Activated naive CD4-positive, alpha-beta T cell treated with anti-CD3 and anti-CD28 coated beads, Interleukin-2, amount 10 ng/mL, durations not matched to agents 7 days and 5 days (primary cell): ENCODE measurements around the gene LHFPL2.
"Not testable (repeated sequence)": the region's sequence is repeated elsewhere in the genome, so short reads cannot be mapped to it uniquely, and the experiment has no call there.

Experiments used
- CTCF ChIA-PET: fragments of 350-600 bp; sonication (Branson Sonifier 250); formaldehyde crosslinking; loops from one replicate; lab custom pipeline; 2021; ENCODE audit warnings: antibody characterized with exemption; lab: Charles Lee
- DNase-seq: peaks from one replicate; pipeline ENCODE4 v3.0.0-alpha.2; 2020
- H3K27ac Mint-ChIP-seq: one replicate; pipeline ENCODE4 v1.8.0; 2021; ENCODE audit warnings: mild to moderate bottlenecking, moderate library complexity, mixed read lengths
- H3K27me3 Mint-ChIP-seq: one replicate; pipeline ENCODE4 v1.8.0; 2021; ENCODE audit warnings: mild to moderate bottlenecking, mixed read lengths
- H3K36me3 Mint-ChIP-seq: one replicate; pipeline ENCODE4 v1.8.0; 2021; ENCODE audit warnings: mixed read lengths
- H3K4me1 Mint-ChIP-seq: one replicate; pipeline ENCODE4 v1.8.0; 2021; ENCODE audit warnings: mixed read lengths
- H3K4me3 Mint-ChIP-seq: one replicate; pipeline ENCODE4 v1.8.0; 2021; ENCODE audit warnings: mild to moderate bottlenecking, moderate library complexity, mixed read lengths
- H3K9me3 Mint-ChIP-seq: one replicate; pipeline ENCODE4 v1.8.0; 2021; ENCODE audit warnings: mixed read lengths

The LHFPL2 gene

GRCh38 chr5:78673827-78674226, 25.3 kb upstream of the LHFPL2 start:
- H3K27ac Mint-ChIP-seq, H3K9me3 Mint-ChIP-seq, H3K4me1 Mint-ChIP-seq, CTCF ChIA-PET, H3K4me3 Mint-ChIP-seq, H3K36me3 Mint-ChIP-seq, DNase-seq: not testable (repeated sequence)
- H3K27me3 Mint-ChIP-seq, result peaks cover 10% of the 10 kb centered on the region

DNA sequence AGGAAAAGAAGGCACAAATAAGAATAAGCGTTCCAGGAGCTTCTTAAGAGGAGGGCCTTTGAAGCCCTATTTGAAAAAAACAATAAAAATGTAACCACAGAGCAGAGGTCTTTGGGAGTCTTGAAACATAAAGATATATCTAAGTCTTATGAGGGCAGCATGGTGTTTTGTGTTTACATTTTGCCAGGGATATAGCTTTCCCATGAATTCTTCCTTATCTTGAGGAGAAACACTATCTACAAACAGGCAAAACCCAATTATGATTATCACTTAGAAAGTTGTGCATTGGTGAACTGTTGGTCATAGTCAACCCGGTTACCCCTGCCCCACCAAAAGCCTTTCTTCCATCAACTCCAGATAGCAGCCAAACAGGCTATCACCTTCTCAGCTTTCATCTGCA, 23.6 kb upstream of the LHFPL2 start:
- no peak for DNase-seq
- CTCF ChIA-PET, result no interaction called here
- no peaks in the 10 kb centered on the region for H3K36me3 Mint-ChIP-seq
- no peaks in the 10 kb centered on the region for H3K9me3 Mint-ChIP-seq
- H3K4me3 Mint-ChIP-seq, result no peak overlapping the region
- H3K27me3 Mint-ChIP-seq, result peaks cover 10% of the 10 kb centered on the region
- no peaks in the 10 kb centered on the region for H3K4me1 Mint-ChIP-seq
- no peak overlapping the region for H3K27ac Mint-ChIP-seq

DNA sequence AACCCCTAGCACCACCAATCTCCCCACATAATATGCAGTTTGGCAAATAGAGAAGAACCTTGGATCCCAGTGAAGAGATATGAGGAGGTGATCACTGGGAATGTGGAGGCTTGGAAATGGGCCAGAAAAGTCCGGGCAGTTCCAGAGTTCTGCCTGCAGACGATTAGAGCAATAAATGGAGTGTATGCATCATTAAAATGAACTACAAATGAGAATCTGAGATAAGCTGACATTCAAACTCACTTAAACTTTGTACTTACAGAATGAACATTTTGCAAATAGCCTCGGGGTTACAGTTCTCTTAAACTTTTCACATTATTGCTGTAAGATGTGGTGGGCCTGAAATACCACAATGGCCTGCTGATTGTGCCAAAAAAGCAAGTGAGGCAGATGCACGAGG, 23.0 kb upstream of the LHFPL2 start:
- no peak overlapping the region for H3K4me3 Mint-ChIP-seq
- H3K27me3 Mint-ChIP-seq, result peaks cover 11% of the 10 kb centered on the region
- no peak overlapping the region for H3K27ac Mint-ChIP-seq
- CTCF ChIA-PET, result interaction anchor here (0.6 kb wide), 1 partner anchor 214 kb away, joined by 3 read pairs; no protein-coding TSS in a partner anchor
- H3K4me1 Mint-ChIP-seq, result no peaks in the 10 kb centered on the region
- DNase-seq, result no peak
- H3K36me3 Mint-ChIP-seq, result no peaks in the 10 kb centered on the region
- no peaks in the 10 kb centered on the region for H3K9me3 Mint-ChIP-seq

DNA sequence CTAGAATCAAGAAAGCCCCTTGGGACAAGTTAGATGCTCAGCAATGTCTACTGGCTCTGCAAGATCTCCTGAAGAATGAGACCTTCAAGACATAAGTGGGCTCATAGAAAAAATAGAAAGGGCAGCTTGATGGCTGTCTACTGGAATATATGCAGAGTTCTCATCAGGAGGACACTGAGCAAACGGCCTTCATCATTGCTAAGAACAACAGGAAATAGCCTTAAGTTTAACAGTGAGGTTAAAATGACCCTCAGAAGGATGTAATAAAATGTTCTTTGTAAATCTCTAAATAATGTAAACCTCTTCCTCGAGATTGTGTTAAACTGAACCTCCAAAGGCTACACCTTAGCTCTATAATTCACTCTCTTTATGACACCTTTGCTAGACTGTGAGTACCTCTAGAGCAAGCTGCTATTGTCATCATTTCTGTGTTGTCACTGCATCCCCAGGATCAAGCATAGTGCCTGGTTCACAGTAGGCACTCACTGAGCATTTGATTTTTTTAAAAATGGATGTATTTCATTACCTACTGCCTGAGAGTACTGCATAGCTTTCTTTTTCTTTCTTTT, 22.2 kb upstream of the LHFPL2 start:
- CTCF ChIA-PET, result interaction anchor here (0.6 kb wide), 1 partner anchor 214 kb away, joined by 3 read pairs; no protein-coding TSS in a partner anchor
- DNase-seq, result no peak
- no peak overlapping the region for H3K27ac Mint-ChIP-seq
- peaks cover 17% of the 10 kb centered on the region for H3K27me3 Mint-ChIP-seq
- H3K36me3 Mint-ChIP-seq, result no peaks in the 10 kb centered on the region
- H3K4me1 Mint-ChIP-seq, result no peaks in the 10 kb centered on the region
- H3K4me3 Mint-ChIP-seq, result no peak overlapping the region
- no peaks in the 10 kb centered on the region for H3K9me3 Mint-ChIP-seq

DNA sequence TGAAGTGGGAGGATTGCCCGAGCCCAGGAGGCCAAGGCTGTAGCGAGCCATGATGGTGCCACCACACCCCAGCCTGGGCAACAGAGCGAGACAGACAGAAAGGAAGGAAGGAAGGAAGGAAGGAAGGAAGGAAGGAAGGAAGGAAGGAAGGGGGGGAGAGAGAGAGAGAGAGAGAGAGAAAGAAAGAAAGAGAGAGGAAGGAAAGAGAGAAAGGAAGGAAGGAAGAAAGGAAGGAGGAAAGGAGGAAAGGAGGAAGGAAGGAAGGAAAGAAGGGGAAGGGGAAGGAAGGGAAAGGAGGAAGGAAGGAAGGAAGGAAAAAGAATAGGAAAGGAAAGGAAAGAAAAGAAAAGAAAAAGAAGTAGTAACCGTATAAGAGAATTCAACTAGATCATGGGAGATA, 20.8 kb upstream of the LHFPL2 start:
- Mint-ChIP-seq H3K27me3 (peaks cover 13% of the 10 kb centered on the region), H3K4me3 (no peak overlapping the region), H3K27ac (no peak overlapping the region), H3K9me3 (no peaks in the 10 kb centered on the region), H3K4me1 (no peaks in the 10 kb centered on the region), H3K36me3 (no peaks in the 10 kb centered on the region)
- CTCF ChIA-PET, result no interaction called here
- DNase-seq, result no peak

GRCh38 chr5:78667461-78668103, 19.0 kb upstream of the LHFPL2 start:
- no peaks in the 10 kb centered on the region for H3K36me3 Mint-ChIP-seq
- no peak overlapping the region for H3K27ac Mint-ChIP-seq
- no peaks in the 10 kb centered on the region for H3K9me3 Mint-ChIP-seq
- peaks cover 13% of the 10 kb centered on the region for H3K27me3 Mint-ChIP-seq
- no peaks in the 10 kb centered on the region for H3K4me1 Mint-ChIP-seq
- no peak overlapping the region for H3K4me3 Mint-ChIP-seq
- no peak for DNase-seq
- CTCF ChIA-PET, result no interaction called here

- CTCF ChIA-PET, H3K9me3 Mint-ChIP-seq, H3K27ac Mint-ChIP-seq, DNase-seq, H3K4me1 Mint-ChIP-seq, H3K4me3 Mint-ChIP-seq, H3K36me3 Mint-ChIP-seq: not testable (repeated sequence)
- peaks cover 17% of the 10 kb centered on the region for H3K27me3 Mint-ChIP-seq
Measured at GRCh38 chr5:78666975-78667374, 18.4 kb upstream of the LHFPL2 start.

DNA sequence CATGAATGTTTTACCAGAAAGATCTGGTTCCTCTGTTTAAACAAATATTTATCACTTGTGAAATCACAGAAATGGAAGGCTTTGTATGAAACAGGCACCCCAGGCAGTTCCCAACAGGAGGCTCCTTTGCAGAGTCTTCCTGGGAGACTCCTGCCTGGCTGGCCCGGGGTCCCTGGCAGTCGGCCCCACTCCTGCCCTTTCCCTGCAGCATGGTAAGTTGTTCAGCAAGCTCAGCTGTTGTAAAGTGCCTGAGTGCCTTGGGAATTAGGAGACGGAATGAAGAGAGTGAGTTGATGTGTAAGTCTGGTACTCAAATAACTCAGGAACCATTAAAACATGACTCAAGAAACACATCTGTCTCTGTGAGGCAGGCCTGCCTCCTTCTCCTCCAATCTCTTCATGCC, 17.5 kb upstream of the LHFPL2 start:
- Mint-ChIP-seq H3K27ac (no peak overlapping the region), H3K27me3 (peaks cover 18% of the 10 kb centered on the region), H3K9me3 (no peaks in the 10 kb centered on the region), H3K4me1 (no peaks in the 10 kb centered on the region), H3K36me3 (no peaks in the 10 kb centered on the region), H3K4me3 (no peak overlapping the region)
- no peak for DNase-seq
- CTCF ChIA-PET, result interaction anchor here (0.6 kb wide), 1 partner anchor 19 kb away, joined by 3 read pairs; no protein-coding TSS in a partner anchor

- Mint-ChIP-seq H3K27ac (no peak overlapping the region), H3K4me1 (no peaks in the 10 kb centered on the region), H3K27me3 (peaks cover 18% of the 10 kb centered on the region), H3K4me3 (no peak overlapping the region), H3K36me3 (no peaks in the 10 kb centered on the region), H3K9me3 (no peaks in the 10 kb centered on the region)
- CTCF ChIA-PET, result no interaction called here
- no peak for DNase-seq
Measured at GRCh38 chr5:78665534-78665933, 17.0 kb upstream of the LHFPL2 start.

- Mint-ChIP-seq H3K4me3 (no peak overlapping the region), H3K4me1 (no peaks in the 10 kb centered on the region), H3K9me3 (no peaks in the 10 kb centered on the region), H3K27ac (no peak overlapping the region), H3K27me3 (peaks cover 20% of the 10 kb centered on the region), H3K36me3 (no peaks in the 10 kb centered on the region)
- CTCF ChIA-PET, result interaction anchor here (0.9 kb wide), 1 partner anchor 14 kb away, joined by 3 read pairs; the partner anchor contains the start of gene LHFPL2
- DNase-seq, result no peak
Measured at GRCh38 chr5:78662323-78662722, 13.8 kb upstream of the LHFPL2 start.

GRCh38 chr5:78661691-78662090, 13.1 kb upstream of the LHFPL2 start:
- Mint-ChIP-seq H3K4me3 (no peak overlapping the region), H3K36me3 (no peaks in the 10 kb centered on the region), H3K9me3 (no peaks in the 10 kb centered on the region), H3K27me3 (peaks cover 20% of the 10 kb centered on the region), H3K27ac (no peak overlapping the region), H3K4me1 (no peaks in the 10 kb centered on the region)
- no peak for DNase-seq
- CTCF ChIA-PET, result no interaction called here

DNA sequence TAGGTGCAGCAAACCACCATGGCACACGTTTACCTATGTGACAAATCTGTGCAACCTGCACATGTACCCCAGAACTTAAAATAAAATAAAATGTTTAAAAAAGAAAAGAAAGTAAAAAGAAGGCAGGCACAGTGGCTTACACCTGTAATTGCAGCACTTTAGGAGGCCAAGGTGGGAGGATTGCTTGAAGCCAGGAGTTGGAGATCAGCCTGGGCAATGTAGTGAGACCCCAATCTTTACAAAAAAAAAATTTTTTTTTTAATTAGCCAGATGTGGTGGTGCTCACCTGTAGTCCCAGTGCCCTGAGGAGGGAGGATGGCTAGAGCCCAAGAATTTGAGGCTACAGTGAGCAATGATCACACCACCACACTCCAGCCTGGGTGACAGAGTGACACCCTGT, 12.5 kb upstream of the LHFPL2 start:
- no peaks in the 10 kb centered on the region for H3K4me1 Mint-ChIP-seq
- H3K9me3 Mint-ChIP-seq, result no peaks in the 10 kb centered on the region
- no peak overlapping the region for H3K27ac Mint-ChIP-seq
- DNase-seq, result no peak
- no peak overlapping the region for H3K4me3 Mint-ChIP-seq
- CTCF ChIA-PET, result no interaction called here
- peaks cover 17% of the 10 kb centered on the region for H3K27me3 Mint-ChIP-seq
- no peaks in the 10 kb centered on the region for H3K36me3 Mint-ChIP-seq

- CTCF ChIA-PET, result no interaction called here
- Mint-ChIP-seq H3K4me1 (no peaks in the 10 kb centered on the region), H3K36me3 (no peaks in the 10 kb centered on the region), H3K27ac (no peak overlapping the region), H3K4me3 (no peak overlapping the region), H3K27me3 (peaks cover 17% of the 10 kb centered on the region), H3K9me3 (no peaks in the 10 kb centered on the region)
- no peak for DNase-seq
Measured at GRCh38 chr5:78660401-78660800, 11.8 kb upstream of the LHFPL2 start.

GRCh38 chr5:78659714-78660113, 11.1 kb upstream of the LHFPL2 start:
- CTCF ChIA-PET, result no interaction called here
- Mint-ChIP-seq H3K4me1 (no peaks in the 10 kb centered on the region), H3K36me3 (no peaks in the 10 kb centered on the region), H3K27me3 (peaks cover 22% of the 10 kb centered on the region), H3K4me3 (no peak overlapping the region), H3K27ac (no peak overlapping the region), H3K9me3 (no peaks in the 10 kb centered on the region)
- no peak for DNase-seq

GRCh38 chr5:78659114-78659513, 10.5 kb upstream of the LHFPL2 start:
- H3K4me3 Mint-ChIP-seq, result no peak overlapping the region
- no peaks in the 10 kb centered on the region for H3K4me1 Mint-ChIP-seq
- H3K27ac Mint-ChIP-seq, result no peak overlapping the region

More at GRCh38 chr5:78659114-78659513, 10.5 kb upstream of the LHFPL2 start:
- no peak for DNase-seq
- CTCF ChIA-PET, result no interaction called here
- Mint-ChIP-seq H3K9me3 (no peaks in the 10 kb centered on the region), H3K36me3 (no peaks in the 10 kb centered on the region), H3K27me3 (peaks cover 22% of the 10 kb centered on the region)
